WI38 (cell line): Measurements from ENCODE around the gene INPP5A.

Source experiments
- H3K4me3 ChIP-seq: 2 replicates; pipeline ENCODE4 v1.5.1; 2011; ENCODE audit warnings: low read depth, mild to moderate bottlenecking, control low read depth, low read length
- CTCF ChIP-seq: IDR thresholded peaks from 2 replicates; pipeline ENCODE4 v1.5.1; 2012; ENCODE audit warnings: low read depth, mild to moderate bottlenecking, control low read depth, low read length

Gene INPP5A

GRCh38 chr10:132564249-132564605 is 26.6 kb downstream of the INPP5A start:
- no peak overlapping the region for H3K4me3 ChIP-seq
- TF ChIP-seq CTCF, result no peak

- no peak for TF ChIP-seq CTCF
- H3K4me3 ChIP-seq, result no peak overlapping the region
Observed at GRCh38 chr10:132564690-132565089, 27.1 kb downstream of the INPP5A start.

- no peak for TF ChIP-seq CTCF
- no peak overlapping the region for H3K4me3 ChIP-seq
Observed at GRCh38 chr10:132565516-132566209, 28.1 kb downstream of the INPP5A start.

- H3K4me3 ChIP-seq, result no peak overlapping the region
- TF ChIP-seq CTCF, result no peak
Observed at GRCh38 chr10:132566892-132567291, 29.3 kb downstream of the INPP5A start.

- no peak for TF ChIP-seq CTCF
- H3K4me3 ChIP-seq, result no peak overlapping the region
Observed at GRCh38 chr10:132570265-132570664, 32.7 kb downstream of the INPP5A start.

GRCh38 chr10:132570771-132571649 is 33.4 kb downstream of the INPP5A start:
- no peak for TF ChIP-seq CTCF

More at GRCh38 chr10:132570771-132571649, 33.4 kb downstream of the INPP5A start:
- H3K4me3 ChIP-seq, result no peak overlapping the region
